HG02943 (cell line): ENCODE results near the gene SLC15A3.
"Not testable (repeated sequence)": the region's sequence is repeated elsewhere in the genome, so short reads cannot be mapped to it uniquely, and the experiment has no call there.

Source experiments
- ATAC-seq: cut with Tn5 transposase; IDR thresholded peaks from one replicate; pipeline ENCODE4 v1.9.1; 2021; ENCODE audit warnings: mild to moderate bottlenecking, low read depth, moderate library complexity; ENCODE audit not compliant: unreplicated experiment

Gene SLC15A3

DNA sequence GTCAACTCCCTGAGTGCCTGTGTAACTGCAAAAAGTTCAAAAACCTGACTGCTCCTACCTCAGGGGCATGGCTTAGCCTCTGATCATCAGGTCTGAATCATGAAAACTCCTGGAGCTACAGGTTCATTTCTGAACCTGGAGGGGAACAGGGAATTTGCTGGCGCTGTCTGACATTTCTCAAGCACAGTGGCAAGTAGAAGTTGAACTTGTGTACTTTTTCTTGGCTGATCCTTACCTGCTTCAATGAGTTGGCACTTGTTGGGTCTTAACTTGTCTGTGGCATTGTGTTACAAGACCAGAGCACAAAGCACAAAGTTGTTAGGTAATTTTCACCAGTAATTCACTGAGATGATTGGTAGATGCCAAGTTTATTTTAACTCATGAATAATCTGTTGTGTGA is 34.7 kb downstream of the SLC15A3 start:
- ATAC-seq, result no peak

- no peak for ATAC-seq
Measured at GRCh38 chr11:60916669-60917206, 35.2 kb downstream of the SLC15A3 start.

DNA sequence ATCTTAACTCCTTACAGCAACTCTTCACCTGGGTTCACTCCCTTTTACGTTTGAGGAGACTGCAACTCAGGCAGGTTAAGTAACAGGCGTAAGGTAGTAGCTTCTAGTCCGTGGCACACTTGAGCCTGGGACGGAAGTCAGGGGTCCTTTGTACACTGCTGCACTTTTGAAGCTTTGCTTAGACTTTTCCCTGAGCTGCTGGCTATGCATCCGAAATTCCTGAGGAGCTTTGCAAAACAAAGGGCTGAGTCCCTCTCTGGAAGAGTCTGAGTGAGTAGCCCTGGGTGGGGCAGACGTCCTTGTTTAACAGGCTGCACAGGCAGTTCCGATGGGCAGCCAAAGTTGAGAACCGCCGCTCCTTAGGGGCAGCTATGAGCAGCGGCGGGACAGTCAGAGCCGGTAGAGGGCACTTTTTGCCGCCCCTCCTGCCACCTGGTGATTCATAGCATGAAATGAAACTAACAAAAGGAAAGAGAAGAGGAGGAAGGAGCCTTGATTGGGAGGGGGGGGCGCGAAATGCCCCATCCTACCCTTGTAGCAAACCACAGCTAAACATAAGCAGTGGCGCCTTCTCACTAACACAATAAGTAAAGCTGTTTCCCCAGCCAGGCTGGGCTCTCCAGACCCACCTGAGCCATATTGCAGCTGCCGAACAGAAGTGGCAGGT is 36.6 kb downstream of the SLC15A3 start:
- peak; percentile 41 for ATAC-seq

GRCh38 chr11:60914633-60915247 is 37.2 kb downstream of the SLC15A3 start:
- no peak for ATAC-seq

- peak; percentile 42 for ATAC-seq
Measured at GRCh38 chr11:60913793-60914632, 38.0 kb downstream of the SLC15A3 start, which contains the start of gene TMEM109. TMEM109 (plus strand) TSS chr11:60914158; CDS start chr11:60919694, 5,536 bp downstream.

DNA sequence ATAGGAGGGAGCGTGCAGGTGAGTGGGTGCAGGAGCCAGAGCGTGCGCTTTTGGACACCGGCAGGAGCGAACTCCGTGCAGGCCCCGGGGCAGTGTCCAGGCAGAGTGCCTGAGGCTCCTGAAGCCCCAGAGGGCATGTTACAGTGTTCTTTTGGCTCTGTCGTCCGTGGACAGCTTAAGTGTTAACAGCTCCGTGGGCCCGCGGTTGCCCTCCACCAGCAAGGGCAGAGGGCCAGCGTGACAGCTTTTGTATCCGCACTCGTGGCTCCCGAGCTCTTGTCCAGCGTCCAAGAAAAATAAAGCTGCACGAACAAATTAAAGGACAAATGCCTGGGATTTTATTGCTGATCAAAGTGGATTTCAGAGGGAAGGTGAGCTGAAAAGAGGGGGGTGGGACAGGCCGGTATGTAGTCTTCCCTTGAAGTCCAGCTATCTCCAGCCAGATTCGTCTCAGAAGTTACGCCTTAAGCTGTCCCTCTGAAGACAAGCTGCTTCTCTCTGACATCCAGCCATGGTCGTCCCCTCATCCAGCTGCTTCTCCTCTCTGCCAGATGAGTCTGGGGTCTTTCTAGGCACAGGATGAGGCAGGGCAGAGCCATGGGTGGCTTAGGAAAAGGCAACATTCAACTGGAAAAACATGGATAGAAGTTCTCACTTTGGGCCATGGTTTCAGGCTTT is 39.0 kb downstream of the SLC15A3 start:
- no peak for ATAC-seq

DNA sequence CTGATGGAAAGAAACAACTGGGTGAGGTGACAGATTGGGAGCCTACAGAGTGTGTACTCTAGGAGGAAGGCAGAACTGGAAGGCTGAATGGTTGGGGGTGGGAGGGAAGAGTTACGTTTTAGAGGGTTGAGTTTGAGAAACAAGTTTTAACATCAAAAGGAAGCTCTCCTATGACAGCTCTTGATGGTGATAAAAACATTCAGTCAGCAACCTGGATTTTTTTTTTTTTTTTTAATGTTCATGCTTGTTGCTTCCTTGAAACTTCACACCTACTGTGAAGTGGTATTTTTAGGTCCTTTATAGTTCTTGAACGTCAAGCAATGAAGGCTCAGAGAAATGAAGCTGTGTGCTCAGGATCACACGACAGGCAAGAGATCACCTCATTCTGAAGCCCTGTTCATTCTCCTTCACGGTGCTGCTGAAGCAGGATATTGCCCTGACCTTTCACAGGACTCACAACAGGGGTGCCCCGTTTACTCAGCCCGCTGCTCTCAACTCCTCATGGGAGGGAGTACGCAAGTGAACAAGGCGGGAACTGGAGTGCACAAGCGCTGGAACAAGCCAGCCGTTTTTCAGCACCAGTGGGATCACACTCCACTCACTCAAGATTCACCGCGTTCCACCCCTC is 39.6 kb downstream of the SLC15A3 start:
- ATAC-seq, result no peak

DNA sequence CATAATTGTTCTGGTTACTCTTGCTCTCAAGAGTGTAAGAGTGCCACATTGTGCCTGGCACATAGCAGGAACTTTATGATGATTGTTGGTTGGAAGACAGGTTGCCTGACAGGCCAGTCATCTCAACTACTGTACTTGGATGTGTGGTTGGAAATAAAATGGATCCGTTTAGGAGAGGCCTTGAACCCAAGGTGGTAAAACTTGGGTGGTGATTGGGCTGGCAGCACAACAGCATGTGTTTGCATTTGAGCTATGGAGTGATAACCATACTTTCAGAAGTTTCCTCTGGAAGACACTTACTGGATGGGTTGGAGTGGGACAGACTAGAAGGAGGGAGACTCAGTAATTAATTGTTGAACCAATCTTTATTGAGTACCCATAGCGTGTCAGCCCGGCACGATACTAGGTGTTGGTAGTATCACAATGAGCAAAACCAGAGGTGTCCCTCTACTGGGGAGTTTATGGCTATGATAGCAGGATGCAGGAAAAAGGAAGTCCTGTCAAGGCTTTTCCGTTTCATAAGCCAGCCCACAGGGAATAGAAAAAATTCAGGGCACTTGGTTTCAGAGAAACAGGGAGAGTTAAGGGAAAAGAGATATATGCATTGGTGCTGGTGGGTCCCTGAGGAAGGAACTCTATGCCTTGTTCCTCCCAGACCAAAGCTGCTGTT is 41.1 kb downstream of the SLC15A3 start:
- no peak for ATAC-seq

DNA sequence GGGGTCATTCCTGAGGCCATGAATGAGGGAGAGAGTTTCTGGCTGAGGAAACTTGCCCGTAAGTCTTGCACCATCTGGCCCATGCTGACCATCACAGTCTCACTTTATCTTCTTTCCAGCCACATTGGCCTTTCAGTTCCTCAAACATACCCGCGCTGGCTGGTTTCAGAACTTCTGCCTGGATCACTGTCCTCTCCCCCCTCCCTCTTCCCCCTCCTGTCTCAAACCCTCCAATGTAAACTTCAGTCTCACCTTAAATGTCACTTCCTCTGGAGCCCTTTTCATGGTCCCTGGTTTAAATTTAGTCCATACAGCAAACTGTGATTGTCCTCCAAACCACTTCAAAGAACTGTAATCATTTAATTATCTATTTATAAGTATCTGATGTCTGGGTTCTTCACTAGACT is 41.7 kb downstream of the SLC15A3 start:
- peak; percentile 40 for ATAC-seq

- not testable (repeated sequence) for ATAC-seq
Measured at GRCh38 chr11:60909680-60910280, 42.2 kb downstream of the SLC15A3 start.

- ATAC-seq, result no peak
Measured at GRCh38 chr11:60908803-60909202, 43.2 kb downstream of the SLC15A3 start.

- peak; percentile 79 for ATAC-seq
Measured at GRCh38 chr11:60906132-60906972, 45.6 kb downstream of the SLC15A3 start, which contains the start of gene PRPF19. PRPF19 (minus strand) TSS chr11:60906585; CDS start chr11:60906382, 203 bp downstream.

DNA sequence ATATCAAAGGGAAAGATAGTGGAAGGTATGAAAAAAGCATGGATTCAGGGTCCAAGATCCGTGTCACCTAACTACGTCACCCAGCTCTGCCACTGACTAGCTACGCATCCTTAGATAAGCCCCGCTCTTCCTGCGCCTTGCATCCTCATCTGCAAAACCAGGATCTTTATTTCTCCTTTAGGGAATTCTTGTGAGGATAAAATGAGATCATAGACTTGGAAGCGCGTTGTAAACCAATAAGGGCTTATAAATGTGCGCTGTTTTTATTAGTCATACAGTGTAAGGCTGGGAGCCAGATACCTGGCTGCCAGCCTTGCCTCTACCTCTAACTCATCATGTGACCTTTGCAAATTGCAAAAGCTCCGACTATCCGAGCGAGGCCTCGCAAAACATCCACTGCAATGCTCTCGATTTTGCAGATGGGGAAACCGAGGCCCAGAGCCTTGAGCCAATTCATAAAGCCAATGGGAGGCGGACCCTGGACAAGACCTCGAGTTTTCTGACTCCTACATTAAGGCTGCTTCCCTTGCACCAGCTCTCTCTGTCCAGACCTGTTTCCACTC is 46.3 kb downstream of the SLC15A3 start:
- ATAC-seq, result no peak

DNA sequence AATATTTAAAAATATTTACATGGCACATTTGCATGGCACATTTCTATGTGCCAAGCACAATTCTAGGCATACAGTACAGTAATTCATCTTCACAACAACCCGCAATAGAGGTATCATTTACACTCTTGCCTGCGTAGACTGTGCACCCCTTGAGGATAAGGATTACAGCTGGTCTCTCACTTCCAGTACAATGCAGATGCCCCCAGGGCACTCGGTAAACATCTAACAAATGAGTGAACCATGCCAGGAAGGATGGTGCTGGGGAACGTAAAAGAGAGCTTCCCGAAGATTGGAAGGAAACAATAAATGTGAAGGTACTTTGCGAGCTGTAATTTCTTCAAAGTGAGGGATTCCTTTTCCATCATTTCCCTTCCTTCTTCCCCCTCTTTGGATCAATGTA is 46.9 kb downstream of the SLC15A3 start:
- ATAC-seq, result no peak

DNA sequence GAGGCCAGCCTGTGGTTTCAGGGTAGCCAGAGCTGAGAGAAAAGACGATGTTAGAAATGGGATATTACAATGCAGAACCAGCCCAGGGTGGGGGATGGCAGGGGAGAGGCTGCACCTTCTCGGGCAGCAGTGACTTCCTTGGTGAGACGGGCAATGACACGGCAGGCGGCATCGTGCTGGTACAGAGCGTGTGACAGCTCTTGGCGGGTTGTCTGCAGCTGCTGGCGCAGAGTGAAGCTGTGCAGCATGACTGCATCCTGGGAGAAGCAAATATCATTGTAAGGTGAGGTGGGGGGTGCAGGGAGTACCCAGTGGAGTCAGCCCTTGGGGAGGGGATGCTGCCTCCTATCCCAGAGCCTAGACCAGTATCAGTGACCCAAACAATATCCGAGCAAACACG is 49.4 kb downstream of the SLC15A3 start:
- no peak for ATAC-seq

GRCh38 chr11:60900673-60901404 is 51.1 kb downstream of the SLC15A3 start:
- ATAC-seq, result no peak

DNA sequence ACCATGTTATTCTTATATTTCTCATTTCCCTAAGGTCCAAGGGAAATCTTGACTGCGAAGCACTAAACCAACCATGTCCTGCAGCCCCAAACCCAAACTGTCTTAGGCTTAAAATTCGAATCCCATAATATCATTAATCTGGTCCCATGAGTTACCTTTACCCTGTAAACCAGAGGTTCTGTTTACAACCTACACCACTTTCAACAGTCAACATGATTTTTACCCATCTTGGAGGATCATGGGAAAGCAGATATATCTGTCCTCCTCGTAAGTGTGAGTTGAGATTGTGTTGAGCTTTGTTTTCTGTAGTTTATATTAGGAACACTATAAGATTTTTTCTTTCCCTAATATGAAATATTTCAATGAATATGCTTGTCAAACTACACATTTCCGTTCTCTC is 52.0 kb downstream of the SLC15A3 start:
- no peak for ATAC-seq
